Effector memory CD8-positive, alpha-beta T cell (primary cell): ENCODE measurements around the gene MAP3K5.

ENCODE experiments used
- ATAC-seq: fragments of 150-1000 bp; cut with Tn5 transposase; replicated peaks from 2 replicates; pipeline ENCODE4 v1.10.0; 2021; ENCODE audit warnings: mild to moderate bottlenecking, moderate library complexity
- DNase-seq, 3 experiments: peaks; one replicate each; pipeline ENCODE4 v3.0.0; 2021
- H3K27ac Mint-ChIP-seq, 2 donors: one replicate each; pipeline ENCODE4 v1.8.0; 2022; ENCODE audit warnings: mild to moderate bottlenecking in 2 of 2, mixed read lengths in 2 of 2, moderate library complexity in 2 of 2
- H3K27me3 Mint-ChIP-seq, 2 donors: one replicate each; pipeline ENCODE4 v1.8.0; 2022; ENCODE audit warnings: mixed read lengths in 2 of 2
- H3K36me3 Mint-ChIP-seq: one replicate; pipeline ENCODE4 v1.8.0; 2022; ENCODE audit warnings: mild to moderate bottlenecking, moderate library complexity, mixed read lengths; ENCODE audit not compliant: insufficient read depth
- H3K4me1 Mint-ChIP-seq, 2 donors: one replicate each; pipeline ENCODE4 v1.8.0; 2022; ENCODE audit warnings: low read depth in 2 of 2, mixed read lengths in 2 of 2
- H3K4me3 Mint-ChIP-seq, 2 donors: one replicate each; pipeline ENCODE4 v1.8.0; 2022; ENCODE audit warnings: mild to moderate bottlenecking in 2 of 2, mixed read lengths in 2 of 2, moderate library complexity in 2 of 2
- H3K9me3 Mint-ChIP-seq, 2 donors: one replicate each; pipeline ENCODE4 v1.8.0; 2022; ENCODE audit warnings: mixed read lengths in 2 of 2

MAP3K5 gene

DNA sequence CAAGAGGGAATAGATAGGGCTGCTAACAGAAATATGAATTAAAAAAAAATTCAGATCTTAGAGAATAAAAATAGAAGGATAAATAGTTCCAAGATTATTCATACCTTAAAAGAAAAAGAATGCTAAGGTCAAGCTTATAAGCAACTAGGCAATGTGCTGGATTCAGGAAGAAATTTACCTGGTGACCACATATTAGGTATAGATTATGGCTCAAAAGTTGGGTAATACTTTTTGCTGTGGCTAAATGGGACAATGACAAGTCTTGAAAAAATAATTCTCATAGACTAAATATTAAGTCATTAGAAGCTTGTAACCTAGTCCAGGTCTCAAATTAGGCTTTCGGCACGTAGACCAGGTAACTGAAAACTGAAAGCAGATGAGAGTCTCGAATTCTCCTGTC, 17.2 kb downstream of the MAP3K5 start:
- H3K27me3 Mint-ChIP-seq = no peaks in the 10 kb centered on the region
- ATAC-seq (no peak), DNase-seq (no peak)
- peak overlapping the region in 1 of 2 donors; percentile 78 for H3K27ac Mint-ChIP-seq
- H3K4me3 Mint-ChIP-seq = no peak overlapping the region
- peaks cover 34 to 45% of the 10 kb centered on the region in 2 donors for H3K4me1 Mint-ChIP-seq
- H3K36me3 Mint-ChIP-seq = peaks cover 19% of the 10 kb centered on the region
- no peaks in the 10 kb centered on the region for H3K9me3 Mint-ChIP-seq

GRCh38 chr6:136774228-136775041, 17.8 kb downstream of the MAP3K5 start:
- no peak overlapping the region for H3K4me3 Mint-ChIP-seq
- no peak for ATAC-seq

DNA sequence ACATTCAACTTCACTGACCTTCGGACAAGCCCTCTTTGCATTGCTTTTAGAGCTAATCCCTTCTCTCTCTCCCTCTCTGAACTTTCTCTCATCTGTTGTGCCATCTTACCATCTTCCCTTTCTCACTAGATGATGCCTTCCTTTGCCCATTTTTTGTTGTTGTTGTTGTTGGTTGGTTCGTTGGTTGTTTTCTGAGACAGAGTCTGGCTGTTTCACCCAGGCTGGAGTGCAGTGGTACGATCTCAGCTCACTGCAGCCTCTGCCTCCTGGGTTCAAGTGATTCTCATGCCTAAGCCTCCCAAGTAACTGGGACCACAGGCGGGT, 18.8 kb downstream of the MAP3K5 start:
- no peak for DNase-seq
- Mint-ChIP-seq H3K36me3 (peaks cover 16% of the 10 kb centered on the region), H3K4me1 (peaks cover 35 to 48% of the 10 kb centered on the region in 2 donors), H3K4me3 (peak overlapping the region in 1 of 2 donors; percentile 17), H3K9me3 (no peaks in the 10 kb centered on the region), H3K27ac (peak overlapping the region; percentile 68 to 78), H3K27me3 (no peaks in the 10 kb centered on the region)
- ATAC-seq = no peak

More at GRCh38 chr6:136774228-136775041, 17.8 kb downstream of the MAP3K5 start:
- H3K9me3 Mint-ChIP-seq = no peaks in the 10 kb centered on the region
- peak overlapping the region in 1 of 2 donors; percentile 78 for H3K27ac Mint-ChIP-seq
- H3K4me1 Mint-ChIP-seq = peaks cover 31 to 44% of the 10 kb centered on the region in 2 donors
- peaks cover 19% of the 10 kb centered on the region for H3K36me3 Mint-ChIP-seq
- DNase-seq = no peak
- H3K27me3 Mint-ChIP-seq = no peaks in the 10 kb centered on the region

- H3K27me3 Mint-ChIP-seq = no peaks in the 10 kb centered on the region
- H3K27ac Mint-ChIP-seq = peak overlapping the region; percentile 68 to 78
- DNase-seq = no peak
- no peaks in the 10 kb centered on the region for H3K9me3 Mint-ChIP-seq
- ATAC-seq = no peak
- H3K36me3 Mint-ChIP-seq = peaks cover 16% of the 10 kb centered on the region
- H3K4me3 Mint-ChIP-seq = peak overlapping the region in 1 of 2 donors; percentile 17
- H3K4me1 Mint-ChIP-seq = peaks cover 41 to 53% of the 10 kb centered on the region in 2 donors
These were observed 19.4 kb downstream of the MAP3K5 start for GRCh38 chr6:136772685-136773472.

DNA sequence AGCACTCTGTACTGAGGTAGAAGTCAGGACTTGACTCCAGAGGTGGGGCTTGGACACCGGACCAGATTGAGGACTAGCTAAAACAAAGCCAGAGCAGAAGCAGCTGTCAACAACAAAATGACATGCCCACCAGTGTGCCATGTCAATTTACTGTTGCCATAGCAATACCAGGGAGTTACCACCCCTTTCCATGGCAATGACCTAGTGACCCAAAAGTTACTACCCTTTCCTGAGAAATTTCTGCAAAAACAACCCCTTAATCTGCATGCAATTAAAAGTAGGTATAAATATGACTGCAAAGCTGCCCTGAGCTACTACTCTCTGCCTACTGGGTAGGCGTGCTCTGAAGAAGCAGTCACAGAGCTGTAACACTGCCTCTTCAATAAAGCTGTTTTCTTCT, 21.0 kb downstream of the MAP3K5 start:
- peaks cover 48 to 62% of the 10 kb centered on the region in 2 donors for H3K4me1 Mint-ChIP-seq
- peak; percentile 79 for ATAC-seq
- DNase-seq = no peak
- no peaks in the 10 kb centered on the region for H3K9me3 Mint-ChIP-seq
- peak overlapping the region; percentile 67 to 78 for H3K27ac Mint-ChIP-seq
- H3K36me3 Mint-ChIP-seq = peaks cover 13% of the 10 kb centered on the region
- no peaks in the 10 kb centered on the region for H3K27me3 Mint-ChIP-seq
- H3K4me3 Mint-ChIP-seq = peak overlapping the region; percentile 6 to 10

GRCh38 chr6:136769759-136770158, 22.5 kb downstream of the MAP3K5 start:
- peaks cover 14% of the 10 kb centered on the region for H3K36me3 Mint-ChIP-seq
- H3K4me1 Mint-ChIP-seq = peaks cover 56 to 64% of the 10 kb centered on the region in 2 donors
- H3K4me3 Mint-ChIP-seq = no peak overlapping the region
- DNase-seq = no peak
- no peaks in the 10 kb centered on the region for H3K9me3 Mint-ChIP-seq
- peak overlapping the region; percentile 41 to 53 for H3K27ac Mint-ChIP-seq
- ATAC-seq = no peak
- H3K27me3 Mint-ChIP-seq = no peaks in the 10 kb centered on the region

DNA sequence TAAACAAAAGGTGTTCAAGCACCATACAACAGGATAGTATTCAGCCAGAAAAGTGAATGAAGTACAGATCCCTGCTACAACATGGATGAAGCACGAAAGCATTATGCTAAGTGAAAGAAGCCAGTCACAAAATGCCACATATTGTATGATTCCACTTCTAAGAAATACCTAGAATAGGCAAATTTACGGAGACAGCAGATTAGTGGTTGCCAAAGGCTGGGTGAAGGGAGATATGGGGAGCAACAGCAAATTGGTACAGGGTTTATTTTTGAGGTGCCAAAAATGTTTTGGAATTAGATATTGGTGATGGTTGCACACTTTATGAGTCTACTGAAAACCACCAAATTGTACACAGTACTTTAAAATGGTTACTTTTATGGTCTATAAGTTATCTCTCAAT, 23.2 kb downstream of the MAP3K5 start:
- Mint-ChIP-seq H3K4me3 (no peak overlapping the region), H3K27ac (peak overlapping the region; percentile 41 to 53), H3K27me3 (no peaks in the 10 kb centered on the region), H3K36me3 (peaks cover 19% of the 10 kb centered on the region), H3K9me3 (no peaks in the 10 kb centered on the region), H3K4me1 (peaks cover 55 to 65% of the 10 kb centered on the region in 2 donors)
- no peak for DNase-seq
- no peak for ATAC-seq

- DNase-seq (no peak), ATAC-seq (no peak)
- Mint-ChIP-seq H3K9me3 (no peaks in the 10 kb centered on the region), H3K27ac (peak overlapping the region; percentile 30 to 90), H3K27me3 (no peaks in the 10 kb centered on the region), H3K4me1 (peaks cover 59 to 67% of the 10 kb centered on the region in 2 donors), H3K4me3 (peak overlapping the region; percentile 58 to 61), H3K36me3 (peaks cover 25% of the 10 kb centered on the region)
These were observed 24.5 kb downstream of the MAP3K5 start for GRCh38 chr6:136767570-136768309.

DNA sequence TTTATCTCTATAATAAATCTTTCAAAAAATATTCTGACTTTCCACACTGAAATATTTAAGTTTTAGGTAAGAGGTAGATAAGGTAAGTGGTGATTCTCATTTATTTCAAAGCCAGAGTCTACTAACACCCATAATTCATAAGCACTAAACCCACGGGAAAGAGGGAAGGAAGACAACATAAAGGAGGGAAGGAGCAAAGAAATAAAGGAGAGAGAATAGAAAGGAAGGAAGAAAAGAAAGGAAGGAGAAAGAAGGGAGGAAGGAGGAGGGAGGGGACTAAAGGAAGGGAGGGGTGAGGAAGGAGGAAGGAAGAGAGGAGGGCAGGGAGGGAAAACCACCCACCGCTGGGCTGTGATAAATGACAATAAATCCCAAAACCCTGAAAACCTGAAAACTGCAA, 25.2 kb downstream of the MAP3K5 start:
- ATAC-seq (no peak), DNase-seq (no peak)
- Mint-ChIP-seq H3K9me3 (no peaks in the 10 kb centered on the region), H3K4me1 (peaks cover 63 to 73% of the 10 kb centered on the region in 2 donors), H3K36me3 (peaks cover 23% of the 10 kb centered on the region), H3K27me3 (no peaks in the 10 kb centered on the region), H3K27ac (peak overlapping the region; percentile 30 to 90), H3K4me3 (peak overlapping the region; percentile 58 to 61)

DNA sequence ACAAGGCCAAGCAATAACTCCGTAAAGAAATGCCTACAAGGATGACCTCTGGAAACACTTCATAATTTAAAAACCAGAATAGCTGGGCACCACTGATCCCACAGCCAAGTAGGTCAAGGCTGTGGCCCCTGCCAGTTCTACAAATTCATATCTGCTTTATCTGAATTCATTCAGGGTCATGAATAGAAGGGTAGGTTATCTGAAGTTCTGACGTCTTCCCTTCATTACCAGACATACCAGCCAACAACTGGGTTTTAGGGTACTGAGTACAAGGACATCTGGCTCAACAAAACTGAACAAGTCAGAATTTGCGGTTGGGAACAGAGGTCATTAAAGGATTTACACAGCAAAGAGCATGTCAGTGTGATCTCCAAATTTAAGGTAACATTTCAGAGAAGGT, 26.0 kb downstream of the MAP3K5 start:
- H3K9me3 Mint-ChIP-seq = no peaks in the 10 kb centered on the region
- peak overlapping the region in 1 of 2 donors; percentile 36 for H3K4me3 Mint-ChIP-seq
- peaks cover 19% of the 10 kb centered on the region for H3K36me3 Mint-ChIP-seq
- ATAC-seq (no peak), DNase-seq (no peak)
- H3K4me1 Mint-ChIP-seq = peaks cover 67 to 77% of the 10 kb centered on the region in 2 donors
- no peaks in the 10 kb centered on the region for H3K27me3 Mint-ChIP-seq
- H3K27ac Mint-ChIP-seq = peak overlapping the region; percentile 91

DNA sequence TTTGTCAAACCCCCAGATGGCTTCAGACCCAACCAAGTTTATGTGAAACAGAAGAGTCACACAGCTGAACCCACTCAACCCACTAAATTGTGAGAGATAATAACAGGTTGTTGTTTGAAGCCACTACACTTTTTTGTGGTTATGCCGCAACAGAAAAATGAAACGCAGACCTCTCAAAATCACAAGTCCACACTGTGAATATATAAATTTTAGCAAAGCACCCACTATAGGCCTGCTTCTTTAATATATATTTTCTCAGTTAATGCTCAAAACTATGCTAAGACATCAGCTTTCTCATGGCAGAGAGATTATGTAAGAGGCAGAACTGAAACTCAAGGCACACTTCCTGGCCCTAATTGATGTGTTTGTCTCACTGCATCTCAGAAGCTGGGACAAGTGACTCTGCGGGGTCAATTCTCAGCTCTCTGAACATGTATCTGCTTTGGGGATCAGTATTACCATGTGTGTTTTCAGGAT, 27.7 kb downstream of the MAP3K5 start:
- no peak for DNase-seq
- no peaks in the 10 kb centered on the region for H3K27me3 Mint-ChIP-seq
- H3K9me3 Mint-ChIP-seq = no peaks in the 10 kb centered on the region
- peak overlapping the region; percentile 91 for H3K27ac Mint-ChIP-seq
- peaks cover 23% of the 10 kb centered on the region for H3K36me3 Mint-ChIP-seq
- peak; percentile 56 for ATAC-seq
- H3K4me1 Mint-ChIP-seq = peaks cover 73 to 78% of the 10 kb centered on the region in 2 donors
- peak overlapping the region; percentile 78 to 82 for H3K4me3 Mint-ChIP-seq

DNA sequence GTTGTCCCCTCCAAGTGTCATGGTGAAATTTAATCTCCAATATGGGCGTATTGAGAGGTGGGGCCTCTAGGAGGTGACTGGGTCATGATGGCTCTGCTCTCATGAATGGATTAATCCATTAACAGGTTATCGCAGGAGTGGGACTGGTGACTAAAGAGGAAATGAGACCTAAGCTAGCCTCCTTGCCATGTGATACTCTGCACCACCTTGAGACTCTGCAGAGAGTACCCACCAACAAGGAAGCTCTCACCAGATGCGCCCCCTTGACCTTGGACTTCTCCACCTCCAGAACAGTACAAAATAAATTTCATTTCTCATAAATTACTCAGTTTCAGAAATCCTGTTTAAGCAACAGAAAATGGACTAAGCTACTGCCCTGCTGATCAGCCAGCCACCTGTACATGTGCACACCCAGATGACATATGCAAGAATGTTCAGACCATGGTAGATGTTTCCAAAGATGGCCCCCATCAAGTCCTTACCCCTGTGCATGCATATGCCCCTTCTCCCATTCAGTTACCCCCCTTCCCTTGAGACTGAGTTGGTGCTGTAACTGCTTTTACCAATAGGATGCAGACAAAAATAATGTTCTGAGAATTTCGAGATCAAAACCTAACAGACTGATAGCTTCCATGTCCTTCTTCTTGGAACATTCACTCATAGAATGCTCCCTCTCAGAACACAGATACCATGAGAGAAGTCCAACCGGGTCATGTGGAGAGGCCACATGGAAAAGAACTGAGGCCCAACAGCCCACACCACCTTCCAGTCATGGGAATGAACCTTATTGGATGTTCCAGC, 28.4 kb downstream of the MAP3K5 start:
- no peak for ATAC-seq
- H3K4me3 Mint-ChIP-seq = peak overlapping the region; percentile 78 to 82
- H3K36me3 Mint-ChIP-seq = peaks cover 23% of the 10 kb centered on the region
- no peaks in the 10 kb centered on the region for H3K9me3 Mint-ChIP-seq
- H3K27ac Mint-ChIP-seq = peak overlapping the region; percentile 91
- H3K4me1 Mint-ChIP-seq = peaks cover 68 to 72% of the 10 kb centered on the region in 2 donors
- DNase-seq = no peak
- H3K27me3 Mint-ChIP-seq = no peaks in the 10 kb centered on the region
